DOHH2 (cell line): ENCODE results near the gene PDZRN4.

Experiments used
- H3F3A ChIP-seq: fragments of 200-600 bp; sonication (generic), shearing (Covaris generic); 2 replicates; pipeline ENCODE4 v1.6.0; 2016; ENCODE audit warnings: antibody characterized with exemption, mild to moderate bottlenecking; ENCODE audit not compliant: control insufficient read depth, insufficient read depth
- H3K27ac ChIP-seq: fragments of 200-600 bp; sonication (generic); 2 replicates; pipeline ENCODE4 v1.5.1; 2014; ENCODE audit warnings: low read depth, mild to moderate bottlenecking, low read length, moderate library complexity
- H3K27me3 ChIP-seq: fragments of 200-600 bp; sonication (generic); 2 replicates; pipeline ENCODE4 v1.6.1; 2014; ENCODE audit warnings: mild to moderate bottlenecking, low read length, mixed read lengths; ENCODE audit not compliant: control insufficient read depth
- H3K36me3 ChIP-seq: fragments of 200-600 bp; sonication (generic); 2 replicates; pipeline ENCODE4 v1.6.1; 2014; ENCODE audit warnings: mild to moderate bottlenecking, low read length, moderate library complexity, mixed read lengths; ENCODE audit not compliant: control insufficient read depth
- H3K4me1 ChIP-seq: fragments of 200-600 bp; sonication (generic); 2 replicates; pipeline ENCODE4 v1.6.1; 2014; ENCODE audit warnings: mild to moderate bottlenecking, low read length, mixed read lengths; ENCODE audit not compliant: control insufficient read depth
- H3K4me2 ChIP-seq: fragments of 200-600 bp; sonication (generic); 2 replicates; pipeline ENCODE4 v1.6.0; 2014; ENCODE audit warnings: mild to moderate bottlenecking, low read length, moderate library complexity
- H3K4me3 ChIP-seq: fragments of 200-600 bp; sonication (generic); 2 replicates; pipeline ENCODE4 v1.5.1; 2014; ENCODE audit warnings: mild to moderate bottlenecking, low read length, mixed read lengths
- H3K79me2 ChIP-seq: fragments of 200-600 bp; sonication (generic); 2 replicates; pipeline ENCODE4 v1.6.1; 2014; ENCODE audit warnings: mild to moderate bottlenecking, low read length, mixed read lengths; ENCODE audit not compliant: control insufficient read depth
- H3K9me2 ChIP-seq: fragments of 200-600 bp; sonication (generic); replicated peaks from 2 replicates; pipeline ENCODE4 v1.6.1; 2014; ENCODE audit warnings: mild to moderate bottlenecking, low read length, mixed read lengths; ENCODE audit not compliant: control insufficient read depth
- H3K9me3 ChIP-seq: fragments of 200-600 bp; sonication (generic); 2 replicates; pipeline ENCODE4 v1.6.1; 2014; ENCODE audit warnings: antibody characterized with exemption, low read length, mixed read lengths; ENCODE audit not compliant: control insufficient read depth, insufficient read depth
- H4K20me1 ChIP-seq: fragments of 200-600 bp; sonication (generic); 2 replicates; pipeline ENCODE4 v1.6.0; 2014; ENCODE audit warnings: low read depth, mild to moderate bottlenecking, antibody characterized with exemption, low read length, moderate library complexity; ENCODE audit not compliant: control insufficient read depth, insufficient read depth
- EZH2phosphoT487 ChIP-seq: fragments of 200-600 bp; sonication (generic); IDR thresholded peaks from 2 replicates; pipeline ENCODE4 v1.6.1; 2017; ENCODE audit warnings: borderline replicate concordance, mild to moderate bottlenecking, antibody characterized with exemption, low read length, moderate library complexity, mixed read lengths
- TF ChIP-seq, protein P1 (sequence below): fragments of 200-600 bp; sonication (generic); IDR thresholded peaks from one replicate; pipeline ENCODE4 v1.5.1; 2014; ENCODE audit warnings: antibody characterized with exemption, mild to moderate bottlenecking, low read depth, low read length; ENCODE audit not compliant: poor library complexity, severe bottlenecking

PDZRN4 gene

DNA sequence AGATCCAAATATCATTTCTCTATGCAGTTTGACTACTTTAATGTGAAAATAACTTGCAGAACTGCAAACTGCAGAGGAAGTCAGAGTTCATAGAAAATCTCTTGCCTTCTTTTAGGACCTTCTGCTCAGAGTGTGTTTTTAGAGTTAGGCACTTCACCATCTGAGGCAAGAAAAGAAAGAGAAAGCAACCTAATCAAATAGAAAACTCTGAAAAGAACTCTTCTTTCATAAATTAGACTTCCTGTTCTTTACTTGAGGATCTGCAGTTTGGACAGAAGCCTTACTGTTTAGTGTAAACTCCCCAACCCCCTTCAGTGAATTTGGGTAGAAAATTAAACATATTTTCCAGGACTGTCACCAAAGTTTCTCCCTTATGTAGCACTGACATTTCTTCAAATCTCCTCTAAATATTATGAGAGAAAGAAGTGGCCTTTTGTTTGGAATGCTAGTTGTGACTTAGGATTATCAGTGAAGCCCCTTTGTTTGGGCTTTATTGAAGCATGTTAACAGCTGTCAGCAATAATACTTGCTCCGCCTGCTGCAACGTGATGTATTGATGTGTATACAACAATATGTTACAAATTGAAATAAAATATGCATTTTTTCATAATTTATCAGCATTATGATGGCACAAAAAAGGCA is 99.5 kb downstream of the PDZRN4 start:
- H3K79me2 ChIP-seq: no peaks in the 10 kb centered on the region
- H3K4me3 ChIP-seq: no peak overlapping the region
- no peaks in the 10 kb centered on the region for H3K9me3 ChIP-seq
- H3K27me3 ChIP-seq: no peaks in the 10 kb centered on the region
- H3K36me3 ChIP-seq: no peaks in the 10 kb centered on the region
- H3K9me2 ChIP-seq: no peaks in the 10 kb centered on the region
- H3K4me1 ChIP-seq: no peaks in the 10 kb centered on the region
- no peak overlapping the region for H3K4me2 ChIP-seq
- no peaks in the 10 kb centered on the region for H3F3A ChIP-seq
- no peak overlapping the region for H3K27ac ChIP-seq
- TF ChIP-seq EZH2phosphoT487: no peak
- TF ChIP-seq, protein P1, sequence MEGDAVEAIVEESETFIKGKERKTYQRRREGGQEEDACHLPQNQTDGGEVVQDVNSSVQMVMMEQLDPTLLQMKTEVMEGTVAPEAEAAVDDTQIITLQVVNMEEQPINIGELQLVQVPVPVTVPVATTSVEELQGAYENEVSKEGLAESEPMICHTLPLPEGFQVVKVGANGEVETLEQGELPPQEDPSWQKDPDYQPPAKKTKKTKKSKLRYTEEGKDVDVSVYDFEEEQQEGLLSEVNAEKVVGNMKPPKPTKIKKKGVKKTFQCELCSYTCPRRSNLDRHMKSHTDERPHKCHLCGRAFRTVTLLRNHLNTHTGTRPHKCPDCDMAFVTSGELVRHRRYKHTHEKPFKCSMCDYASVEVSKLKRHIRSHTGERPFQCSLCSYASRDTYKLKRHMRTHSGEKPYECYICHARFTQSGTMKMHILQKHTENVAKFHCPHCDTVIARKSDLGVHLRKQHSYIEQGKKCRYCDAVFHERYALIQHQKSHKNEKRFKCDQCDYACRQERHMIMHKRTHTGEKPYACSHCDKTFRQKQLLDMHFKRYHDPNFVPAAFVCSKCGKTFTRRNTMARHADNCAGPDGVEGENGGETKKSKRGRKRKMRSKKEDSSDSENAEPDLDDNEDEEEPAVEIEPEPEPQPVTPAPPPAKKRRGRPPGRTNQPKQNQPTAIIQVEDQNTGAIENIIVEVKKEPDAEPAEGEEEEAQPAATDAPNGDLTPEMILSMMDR: no peak
- no peaks in the 10 kb centered on the region for H4K20me1 ChIP-seq

DNA sequence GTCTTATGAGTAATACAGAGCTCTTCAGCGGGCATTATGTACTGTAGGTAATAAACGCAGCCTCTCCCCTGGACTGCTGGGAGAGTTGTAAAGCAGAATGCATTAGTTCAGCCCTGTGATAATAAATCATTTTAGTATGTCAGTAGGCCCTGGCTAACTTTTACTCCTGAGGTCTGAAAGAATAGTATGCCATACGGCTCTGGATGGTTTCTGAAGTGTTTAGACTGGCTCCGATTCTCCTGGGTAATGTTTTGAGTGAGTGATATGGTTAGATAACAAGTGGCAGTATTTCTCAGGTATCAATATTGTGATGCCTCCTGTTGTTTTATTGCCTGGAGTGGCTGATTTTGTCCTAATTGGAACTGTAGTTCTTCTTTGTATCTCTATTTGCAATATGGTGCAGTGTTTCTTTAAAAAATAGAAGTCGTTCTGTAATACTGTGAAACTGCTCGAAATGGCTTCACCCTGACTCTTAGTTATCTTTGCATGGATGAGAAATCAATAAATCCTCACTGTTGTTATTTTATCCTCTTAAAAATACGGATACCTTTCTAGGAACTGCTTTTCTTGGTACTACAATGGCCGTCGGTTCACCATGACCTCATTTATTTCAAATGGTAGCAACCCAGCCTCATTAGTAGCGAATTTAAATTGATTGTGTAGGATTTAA is 100.2 kb downstream of the PDZRN4 start:
- no peaks in the 10 kb centered on the region for H3K79me2 ChIP-seq
- TF ChIP-seq EZH2phosphoT487: no peak
- TF ChIP-seq, protein P1: no peak
- no peaks in the 10 kb centered on the region for H3K36me3 ChIP-seq
- no peaks in the 10 kb centered on the region for H3K4me1 ChIP-seq
- H3K27me3 ChIP-seq: no peaks in the 10 kb centered on the region
- H3K27ac ChIP-seq: no peak overlapping the region
- H3K9me3 ChIP-seq: no peaks in the 10 kb centered on the region
- no peak overlapping the region for H3K4me3 ChIP-seq
- no peak overlapping the region for H3K4me2 ChIP-seq
- H4K20me1 ChIP-seq: no peaks in the 10 kb centered on the region
- no peaks in the 10 kb centered on the region for H3F3A ChIP-seq
- H3K9me2 ChIP-seq: no peaks in the 10 kb centered on the region

DNA sequence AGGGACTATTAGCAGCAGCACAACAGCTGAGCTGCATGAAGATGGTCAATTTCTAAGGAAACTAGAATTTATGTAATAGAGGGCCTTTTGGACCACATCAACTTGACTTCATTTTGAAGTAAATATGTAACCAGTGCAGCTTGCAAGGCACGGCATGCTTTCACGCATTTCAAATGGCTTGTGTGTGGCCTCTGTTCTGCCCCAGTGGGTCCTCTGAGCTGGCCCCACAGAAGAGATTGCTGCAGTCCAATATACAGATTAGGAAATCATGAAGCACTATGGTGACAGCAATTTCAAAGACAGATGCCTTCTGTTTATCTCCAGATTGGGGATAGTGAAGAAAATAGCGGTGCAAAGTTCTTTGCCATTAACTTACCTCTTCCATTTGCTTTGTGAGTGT is 101.4 kb downstream of the PDZRN4 start:
- Histone ChIP-seq H3F3A (no peaks in the 10 kb centered on the region), H3K79me2 (no peaks in the 10 kb centered on the region), H3K9me2 (no peaks in the 10 kb centered on the region), H3K4me1 (no peaks in the 10 kb centered on the region), H4K20me1 (no peaks in the 10 kb centered on the region), H3K9me3 (no peaks in the 10 kb centered on the region), H3K4me2 (no peak overlapping the region), H3K36me3 (no peaks in the 10 kb centered on the region), H3K4me3 (no peak overlapping the region), H3K27ac (no peak overlapping the region), H3K27me3 (no peaks in the 10 kb centered on the region)
- TF ChIP-seq EZH2phosphoT487: no peak
- TF ChIP-seq, protein P1: no peak
